ENCODE measurements around the gene RIN1. TPM values are rescaled to one million over a fixed set of nuclear protein-coding genes. Genes with fewer than 3 reads are reported as not detected.

RIN1 gene
- total RNA-seq, 1 experiment from 2014 or later: 5.4 TPM

DNA sequence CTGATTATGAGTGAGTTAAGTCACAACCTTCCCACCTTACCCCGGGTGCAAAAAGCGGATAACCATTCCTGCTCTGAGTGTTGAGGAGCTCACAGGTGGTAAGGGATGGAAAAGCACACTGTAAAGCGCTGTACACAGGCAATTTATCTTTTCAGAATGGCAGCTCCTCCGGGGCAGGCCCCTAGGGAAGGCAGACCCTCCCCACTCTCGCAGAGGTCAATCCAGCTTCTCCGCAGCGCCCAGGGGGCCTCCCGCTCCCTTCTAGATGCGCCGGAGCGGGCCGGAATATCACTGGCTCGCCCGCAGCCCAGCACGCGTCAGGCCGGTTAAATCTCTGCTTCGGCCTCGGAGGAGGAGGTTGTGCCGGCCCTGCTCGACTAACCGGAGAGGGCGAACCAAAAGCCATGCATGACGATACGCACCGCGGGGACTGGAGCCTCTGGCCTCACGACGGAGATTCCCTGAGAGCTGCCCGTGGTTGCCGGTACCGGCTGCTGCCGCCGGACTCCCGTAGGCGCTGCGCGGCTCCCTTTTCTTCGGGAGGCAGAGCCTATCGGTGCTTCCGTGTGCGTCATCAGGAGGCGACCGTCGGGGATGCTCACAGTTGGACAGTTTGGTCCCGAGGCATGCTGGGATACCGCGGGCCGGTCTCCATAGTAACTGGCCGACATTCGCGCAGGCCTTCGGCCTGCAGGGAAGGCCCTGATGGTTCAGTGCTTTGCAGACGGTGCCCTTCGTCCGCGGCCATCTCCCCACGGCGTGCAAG, 8.5 kb upstream of the RIN1 start, which contains the start of gene BRMS1:
TSS of gene BRMS1 (minus strand) at position 555 of the 766 bp plus-strand sequence. CDS start 2,870 bp downstream, outside the sequence.
- H3K27me3 Mint-ChIP-seq (ENCODE audit: low read depth): peaks cover 4% of the 10 kb centered on the region

More for the DNA sequence above, 8.5 kb upstream of the RIN1 start, which contains the start of gene BRMS1:
- Mint-ChIP-seq H3K4me1 (peaks cover 26 to 28% of the 10 kb centered on the region in 2 experiments), H3K9me3 (peaks cover 0 to 3% of the 10 kb centered on the region in 2 experiments; a peak in 4 of 5 replicates), H3K4me3 (peak within 1 kb of the TSS; percentile 95 to 98), H3K27ac (peak within 1 kb of the TSS; percentile 77 to 99 (median 96)), H3K36me3 (ENCODE audit: insufficient read depth in 1 of 3, low read depth in 3 of 3) (peaks cover 12 to 22% (median 15%) of the 10 kb centered on the region in 3 experiments)
- peak; percentile 96 for DNase-seq
- Histone ChIP-seq H3K23ac (ENCODE audit: insufficient read length, low read depth, low read length) (no peak within 1 kb of the TSS), H3K4me2 (ENCODE audit: insufficient read depth, insufficient read length, low read length) (peak within 1 kb of the TSS; percentile 84), H3K27ac (ENCODE audit: insufficient read length, low read depth, low read length) (no peak within 1 kb of the TSS), H4K5ac (ENCODE audit: insufficient read length, low read depth, low read length) (no peak within 1 kb of the TSS), H3K56ac (ENCODE audit: insufficient read length, low read depth, low read length) (no peak within 1 kb of the TSS), H3K18ac (ENCODE audit: insufficient read length, low read depth, low read length) (peak within 1 kb of the TSS; percentile 78), H3K9ac (ENCODE audit: extremely low read depth, insufficient read length, low read length) (peak within 1 kb of the TSS; percentile 83), H2AK5ac (ENCODE audit: insufficient read length, low read length) (no peak within 1 kb of the TSS), H3K79me2 (ENCODE audit: insufficient read depth, low read length) (peaks cover 2% of the 10 kb centered on the region; the same call in 1 of the 2 replicates), H2BK15ac (ENCODE audit: low read depth, low read length) (no peak within 1 kb of the TSS), H2AFZ (ENCODE audit: low read length) (no peak within 1 kb of the TSS), H2BK20ac (ENCODE audit: low read depth, low read length, poor library complexity, severe bottlenecking) (no peak within 1 kb of the TSS), H3K79me1 (ENCODE audit: insufficient read depth, low read depth, low read length, poor library complexity, severe bottlenecking) (no peaks in the 10 kb centered on the region), H2BK5ac (ENCODE audit: insufficient read length, low read length) (no peak within 1 kb of the TSS), H3K23me2 (ENCODE audit: insufficient read length, low read depth, low read length, poor library complexity, severe bottlenecking) (peaks cover 18% of the 10 kb centered on the region), H4K20me1 (ENCODE audit: control insufficient read depth, insufficient read depth, insufficient read length) (peaks cover 3% of the 10 kb centered on the region), H3K14ac (ENCODE audit: insufficient read depth, low read length) (peak within 1 kb of the TSS; percentile 80; the same call in 1 of the 2 replicates), H2BK120ac (ENCODE audit: low read depth, low read length, poor library complexity, severe bottlenecking) (no peak within 1 kb of the TSS), H3K27me3 (ENCODE audit: insufficient read depth, low read length) (no peaks in the 10 kb centered on the region), H4K8ac (replicated peaks; ENCODE audit: insufficient read length, low read depth, low read length) (no peak within 1 kb of the TSS), H3K4me1 (ENCODE audit: insufficient read depth, low read length) (no peaks in the 10 kb centered on the region), H4K91ac (ENCODE audit: insufficient read length, low read depth, low read length) (no peak within 1 kb of the TSS), H3K4ac (ENCODE audit: low read depth, low read length) (no peak within 1 kb of the TSS), H3K9me3 (ENCODE audit: control insufficient read depth, low read depth, low read length) (no peaks in the 10 kb centered on the region), H3T11ph (ENCODE audit: low read length) (no peak within 1 kb of the TSS), H2BK12ac (ENCODE audit: insufficient read length, low read depth, low read length) (no peak within 1 kb of the TSS)
- no CpG with 5 or more reads among the region's 59 CpGs for whole genome bisulfite sequencing (ENCODE audit: extremely low coverage, insufficient read length, low lambda C conversion rate)
- peak; percentile 11; the same call in 1 of the 3 replicates for TF ChIP-seq CTCF (conservative IDR thresholded peaks at IDR 0.05)

All from H9 (cell line).